NK-92 (cell line): ENCODE data around the gene HSPB9.

Experiments used
- DNase-seq: peaks from one replicate; lab custom pipeline; 2025; ENCODE audit not compliant: unreplicated experiment; lab: John Stamatoyannopoulos, UW

The HSPB9 gene

GRCh38 chr17:42122371-42123303 lies at the start of gene HSPB9:
Gene HSPB9 (plus strand): TSS chr17:42122804. CDS start chr17:42122851, 47 bp downstream.
- no peak for DNase-seq

- DNase-seq: no peak
Observed at GRCh38 chr17:42075789-42076188, 46.8 kb upstream of the HSPB9 start.

DNA sequence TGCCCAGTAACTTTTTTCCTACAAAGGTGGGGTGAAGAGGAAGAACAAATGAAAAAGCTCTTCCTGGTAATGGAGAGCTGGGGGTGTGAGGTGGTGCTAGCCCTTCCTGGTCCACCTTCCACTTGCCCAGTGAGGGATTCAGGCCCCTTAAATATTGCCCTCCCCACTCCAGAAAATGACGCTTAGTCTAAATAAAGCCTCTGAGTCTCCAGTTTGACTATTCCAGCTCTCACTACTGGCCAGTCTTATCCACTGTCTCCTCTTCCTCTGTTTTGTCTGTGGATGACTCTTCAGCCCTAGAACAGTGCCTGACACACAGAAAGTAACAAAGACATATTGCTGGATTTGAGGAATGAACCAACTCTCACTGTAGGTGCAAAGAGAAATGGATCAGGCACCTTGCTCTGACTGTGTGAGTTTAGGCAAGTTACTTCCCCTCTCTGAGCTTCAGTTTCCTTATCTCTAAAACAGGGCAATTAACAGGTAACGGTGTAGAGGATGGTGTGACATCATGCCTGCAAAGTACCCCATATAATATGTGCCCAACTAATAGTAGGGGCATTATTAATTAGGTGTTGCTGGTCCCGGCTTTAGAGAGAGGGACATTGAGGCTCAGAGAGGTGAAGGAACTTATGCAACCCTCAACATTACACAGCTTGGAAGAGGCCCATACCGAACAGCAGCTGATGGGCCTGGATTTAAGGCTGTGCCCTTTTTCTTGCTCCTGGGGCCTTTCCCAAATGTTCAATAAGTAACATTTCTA lies 45.6 kb upstream of the HSPB9 start:
- DNase-seq: no peak

- no peak for DNase-seq
Observed at GRCh38 chr17:42077755-42078154, 44.8 kb upstream of the HSPB9 start.

DNA sequence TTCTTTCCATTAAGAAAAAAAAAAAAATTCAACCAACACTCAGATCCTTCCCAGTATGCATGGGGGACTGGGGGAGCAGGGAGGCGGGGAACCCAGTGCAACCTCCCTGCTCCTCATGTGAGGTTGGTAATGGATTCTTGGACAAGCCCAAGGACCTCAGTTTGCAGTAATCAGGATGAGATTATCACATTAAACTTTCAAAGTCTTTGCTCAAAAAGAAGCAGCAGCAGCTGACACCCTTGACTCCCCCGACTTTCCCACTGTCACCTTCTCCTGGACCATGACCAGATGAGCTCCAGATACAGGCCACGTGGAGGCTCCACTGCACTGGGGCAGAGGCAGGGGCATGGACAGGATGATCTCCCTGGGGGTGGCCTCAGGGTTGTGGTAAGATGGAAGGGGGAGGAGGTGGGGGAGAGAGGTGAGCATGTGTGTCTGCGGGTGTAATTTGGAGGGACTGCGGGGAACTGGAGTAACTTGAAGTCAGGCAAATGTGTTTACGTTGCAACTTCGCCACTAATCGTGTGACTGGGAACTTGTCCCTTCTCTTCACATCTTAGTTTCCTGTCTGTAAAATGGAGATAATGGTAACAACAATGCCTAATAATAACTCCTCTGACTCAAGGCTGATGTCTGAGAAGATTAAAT lies 44.1 kb upstream of the HSPB9 start:
- no peak for DNase-seq

DNA sequence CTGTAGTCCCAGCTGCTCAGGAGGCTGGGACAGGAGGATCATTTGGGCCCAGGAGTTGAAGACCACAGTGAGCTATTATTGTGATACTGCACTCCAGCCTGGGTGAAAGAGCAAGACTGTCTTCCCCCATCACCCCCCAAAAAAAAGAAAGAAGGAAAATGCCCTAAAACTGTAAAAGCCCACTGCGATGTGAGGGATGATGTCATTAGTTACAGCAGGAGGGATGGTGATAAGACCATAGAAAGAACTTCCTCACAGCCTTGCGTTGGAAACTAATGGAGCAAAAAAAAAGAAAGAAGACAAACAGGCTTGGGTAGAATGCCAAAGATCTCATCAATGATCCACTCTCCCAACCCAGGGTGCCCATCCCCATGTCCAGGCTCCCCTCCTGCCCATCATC lies 43.1 kb upstream of the HSPB9 start:
- no peak for DNase-seq

GRCh38 chr17:42081516-42082129 lies 41.0 kb upstream of the HSPB9 start:
- DNase-seq: no peak

- no peak for DNase-seq
Observed at GRCh38 chr17:42087042-42087701, 35.4 kb upstream of the HSPB9 start.

- DNase-seq: no peak
Observed at GRCh38 chr17:42087736-42088705, 34.6 kb upstream of the HSPB9 start.

DNA sequence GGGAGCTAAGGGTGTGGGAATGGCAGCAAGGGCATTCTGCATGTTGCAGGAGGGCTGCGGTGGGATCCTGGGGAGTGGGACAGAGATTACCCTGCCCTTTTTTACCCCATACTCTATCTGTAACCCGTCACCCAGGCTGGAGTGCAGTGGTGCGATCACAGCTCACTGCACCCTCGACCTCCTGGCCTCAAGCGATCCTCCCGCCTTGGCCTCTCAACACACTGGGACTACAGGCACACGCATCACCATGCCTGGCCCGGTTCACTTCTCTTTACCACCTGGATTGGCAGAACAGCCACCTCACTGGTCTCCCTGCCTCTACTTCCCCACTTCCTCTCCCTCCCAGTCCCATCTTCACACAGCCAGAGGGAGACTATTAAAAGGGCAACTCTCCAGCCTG lies 33.9 kb upstream of the HSPB9 start:
- no peak for DNase-seq

GRCh38 chr17:42090964-42091790 lies 31.4 kb upstream of the HSPB9 start:
- no peak for DNase-seq

DNA sequence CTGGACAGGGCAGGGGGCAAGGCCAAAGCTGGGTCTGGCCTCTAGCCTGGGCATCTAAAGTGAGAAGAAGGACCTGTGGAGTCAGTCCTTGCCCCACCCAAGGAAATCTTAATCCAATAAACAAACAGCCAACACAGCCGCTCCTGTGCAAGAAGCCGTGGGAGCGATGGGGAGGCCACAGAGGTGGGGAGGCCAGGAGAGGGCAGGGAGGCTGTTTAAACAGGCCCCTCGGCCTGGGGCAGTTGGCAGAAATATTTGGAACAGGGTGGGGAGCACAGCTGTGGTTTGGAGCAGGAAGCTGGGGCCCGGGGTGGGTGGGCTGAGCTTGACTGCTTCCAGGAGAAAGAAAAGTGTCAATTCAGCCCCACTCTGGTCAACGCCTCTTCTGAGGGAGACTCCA lies 29.7 kb upstream of the HSPB9 start:
- DNase-seq: no peak

GRCh38 chr17:42094375-42095069 lies 28.1 kb upstream of the HSPB9 start:
- DNase-seq: no peak

DNA sequence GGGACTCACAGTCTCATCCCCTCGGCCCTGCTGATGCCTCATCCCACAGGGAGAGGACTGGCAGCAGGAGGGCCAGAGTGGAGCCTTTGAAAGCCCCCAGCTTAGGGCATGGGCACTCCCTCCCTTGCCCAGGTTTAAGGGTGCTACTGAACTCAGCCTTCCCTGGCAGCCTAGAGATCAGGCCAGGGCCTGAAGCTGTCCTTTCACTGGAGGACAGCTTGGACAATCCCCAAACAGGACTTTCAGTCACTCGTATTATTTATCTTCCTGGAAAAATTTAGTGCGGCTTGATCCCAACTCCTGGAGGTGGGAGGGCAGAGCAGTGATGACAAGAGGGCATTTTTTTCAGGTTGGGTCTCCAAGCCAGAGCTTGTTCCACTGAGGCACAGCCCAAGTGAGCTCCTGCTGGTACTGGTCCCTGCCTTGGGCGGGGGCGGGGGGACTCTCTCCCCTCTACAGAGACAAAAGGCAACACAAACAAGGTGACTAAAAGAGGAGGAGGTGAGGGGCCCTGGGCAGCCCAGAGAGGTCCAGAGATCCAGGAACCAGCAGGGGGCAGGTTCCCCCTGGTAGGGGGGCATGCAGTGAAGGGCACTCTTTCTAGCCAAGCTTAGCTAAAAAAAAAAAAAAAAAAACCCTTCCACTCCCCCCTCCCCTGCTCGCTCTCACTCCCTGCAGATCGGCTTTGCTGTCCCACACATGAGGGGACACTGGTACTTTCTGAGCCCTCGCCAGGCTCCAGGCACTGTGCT lies 26.1 kb upstream of the HSPB9 start:
- DNase-seq: no peak

- no peak for DNase-seq
Observed at GRCh38 chr17:42097691-42098631, 24.6 kb upstream of the HSPB9 start, which contains the start of gene ZNF385C. Gene ZNF385C (minus strand): TSS chr17:42098473. CDS start chr17:42063056, 35,417 bp downstream.
